DND-41 (cell line): ENCODE data around the gene NGDN.

ENCODE experiments used
- CTCF ChIP-seq: IDR thresholded peaks from 2 replicates; pipeline ENCODE4 v1.5.1; 2012; ENCODE audit warnings: borderline replicate concordance, low read length, moderate library complexity, mild to moderate bottlenecking; ENCODE audit not compliant: poor library complexity, severe bottlenecking; ENCODE audit errors: extremely low read depth
- EZH2 ChIP-seq: IDR thresholded peaks from 3 replicates; pipeline ENCODE4 v1.6.1; 2012; ENCODE audit warnings: borderline replicate concordance, low read depth, mild to moderate bottlenecking, moderate library complexity, low read length, inconsistent platforms; ENCODE audit not compliant: severe bottlenecking

- TF ChIP-seq CTCF (no peak), EZH2 (no peak)
Observed at GRCh38 chr14:23523229-23524016, 53.9 kb downstream of the NGDN start.
